GM12878 (cell line): ENCODE measurements around the gene PCK1. TPM values are rescaled to one million over a fixed set of nuclear protein-coding genes. Genes with fewer than 3 reads are reported as not detected.

Source experiments
- ATAC-seq: fragments of 200-7000 bp; cut with Tn5 transposase; 3 replicates; pipeline ENCODE4 v1.9.1; 2020; ENCODE audit warnings: mild to moderate bottlenecking, moderate library complexity
- BruUV-seq: library from RNA; stranded (reverse); fragments of 400-500 nt; replicated peaks from 2 replicates; lab custom pipeline; 2021; lab: Mats Ljungman, UMichigan
- CTCF ChIA-PET: fragments of 300-600 bp; sonication (Branson Sonifier 250); formaldehyde crosslinking; extraction: SDS; loops from one replicate; lab custom pipeline; 2021; ENCODE audit warnings: inconsistent platforms; lab: Yijun Ruan, JAX
- POLR2A ChIA-PET: fragments of 350-600 bp; formaldehyde crosslinking; extraction: SDS; loops from one replicate; lab custom pipeline; 2021; ENCODE audit warnings: inconsistent platforms; lab: Charles Lee
- RAD21 ChIA-PET: fragments of 300-600 bp; sonication (Branson Sonifier 250); formaldehyde crosslinking; loops from one replicate; lab custom pipeline; 2023; ENCODE audit warnings: antibody characterized with exemption; ENCODE audit not compliant: unreplicated experiment; lab: Charles Lee
- SMC1A ChIA-PET: fragments of 300-600 bp; sonication (Branson Sonifier 250); formaldehyde crosslinking; loops from one replicate; lab custom pipeline; 2023; ENCODE audit not compliant: unreplicated experiment, uncharacterized antibody; lab: Charles Lee
- DNase-seq: peaks from one replicate; pipeline ENCODE4 v3.0.0-alpha.2; 2011; ENCODE audit warnings: low read depth, low spot score
- FAIRE-seq: peaks from 3 replicates; lab custom pipeline; 2011; peaks lifted over from hg19 to GRCh38; lab: Jason Lieb, UNC
- H2AFZ ChIP-seq: 2 replicates; pipeline ENCODE4 v1.6.0; 2011; ENCODE audit warnings: low read depth, low read length, control low read depth; ENCODE audit not compliant: control insufficient read depth
- H3K27ac ChIP-seq: 2 replicates; pipeline ENCODE4 v1.5.1; 2011; ENCODE audit warnings: control low read depth; ENCODE audit not compliant: control insufficient read depth, insufficient read depth
- H3K27me3 ChIP-seq, 2 experiments: replicated peaks in 1 of 2; 2 replicates each; pipeline versions ENCODE4 v1.6.0 to v1.6.1; 2011; ENCODE audit warnings: low read length in 1 of 2; ENCODE audit not compliant: control insufficient read depth in 2 of 2, insufficient read depth in 2 of 2
- H3K36me3 ChIP-seq, 2 experiments: 2 replicates each; pipeline ENCODE4 v1.5.1; 2011; ENCODE audit warnings: low read length in 1 of 2; ENCODE audit not compliant: control insufficient read depth in 2 of 2, insufficient read depth in 2 of 2
- H3K4me1 ChIP-seq: 2 replicates; pipeline ENCODE4 v1.6.1; 2011; ENCODE audit warnings: mild to moderate bottlenecking, low read length, moderate library complexity, mixed read lengths; ENCODE audit not compliant: control insufficient read depth, insufficient read depth
- H3K4me2 ChIP-seq: 2 replicates; pipeline ENCODE4 v1.6.0; 2011; ENCODE audit warnings: control low read depth; ENCODE audit not compliant: control insufficient read depth, insufficient read depth
- H3K4me3 ChIP-seq: fragments of 200-600 bp; sonication (generic); 2 replicates; pipeline ENCODE4 v1.5.1; 2016
- H3K79me2 ChIP-seq: 2 replicates; pipeline ENCODE4 v1.6.0; 2011; ENCODE audit warnings: low read length; ENCODE audit not compliant: control insufficient read depth, insufficient read depth
- H3K9ac ChIP-seq: 2 replicates; pipeline ENCODE4 v1.8.0; 2011; ENCODE audit warnings: low read length, control low read depth, mixed read lengths; ENCODE audit not compliant: control insufficient read depth, insufficient read depth
- H3K9me3 ChIP-seq: replicated peaks from 3 replicates; pipeline ENCODE4 v1.5.1; 2011; ENCODE audit warnings: mild to moderate bottlenecking, low read length; ENCODE audit not compliant: control insufficient read depth, insufficient read depth
- H4K20me1 ChIP-seq: 2 replicates; pipeline ENCODE4 v1.6.0; 2011; ENCODE audit not compliant: control insufficient read depth, insufficient read depth
- HDAC6 ChIP-seq: fragments of 200-600 bp; sonication (generic); IDR thresholded peaks from one replicate; pipeline ENCODE4 v1.8.0; 2017; ENCODE audit warnings: antibody characterized with exemption; ENCODE audit not compliant: unreplicated experiment
- JUND ChIP-seq: IDR thresholded peaks from 2 replicates; pipeline ENCODE4 v1.6.1; 2012; ENCODE audit warnings: low read depth, mild to moderate bottlenecking, low read length, improper control_type of control experiment, moderate library complexity
- NBN ChIP-seq: fragments of 450-650 bp; IDR thresholded peaks from 2 replicates; pipeline ENCODE4 v1.6.1; 2016
- SMARCA5 ChIP-seq: fragments of 450-650 bp; IDR thresholded peaks from 2 replicates; pipeline ENCODE4 v1.6.1; 2017; ENCODE audit warnings: mild to moderate bottlenecking
- ZNF274 ChIP-seq: IDR thresholded peaks from one replicate; pipeline ENCODE4 v1.8.0; 2011; ENCODE audit not compliant: insufficient read length, insufficient read depth
- whole genome bisulfite sequencing: methylation state at CpG from one replicate; pipeline ENCODE4 v1.1.6; 2016; ENCODE audit warnings: low lambda C conversion rate; ENCODE audit not compliant: insufficient replicate concordance, insufficient coverage; ENCODE audit errors: missing lambda C conversion rate; 5-methylcytosine and 5-hydroxymethylcytosine counted together
- in situ Hi-C: fragments of 300-500 bp; cut with MboI; formaldehyde crosslinking; loops from 9 replicates; pipeline ENCODE4 v1.14.3; 2018; ENCODE audit warnings: mixed read lengths
- intact Hi-C: fragments of 100-400 bp; cut with micrococcal nuclease; formaldehyde crosslinking; loops from one replicate; pipeline ENCODE4 v1.14.2; 2022; ENCODE audit not compliant: unreplicated experiment
- polyA plus RNA-seq, 11 experiments: library from polyadenylated mRNA; depleted of rRNA in 4 of 11; unstranded in 6 of 11; stranded (reverse) in 5 of 11; fragments of >200 nt; fragmentation: Nextera tagmentation in 4 of 11; fragmentation: Illumina TruSeq in 1 of 11; extraction: Ambion mirVana in 4 of 11; extraction: Trizol in 1 of 11; gene quantifications; 1 replicate in 1 of 11; 2 replicates in 10 of 11; pipeline versions ENCODE4 v1.2.1 to v1.2.3, GENCODE V29; 2011 to 2016; ENCODE audit warnings: inconsistent platforms in 2 of 11, missing spikeins in 2 of 11, low read depth in 1 of 11
- total RNA-seq, 4 experiments: library from RNA; depleted of rRNA in 3 of 4; stranded (reverse); fragments of >200 nt in 3 of 4; fragmentation: Illumina TruSeq in 1 of 4; extraction: Trizol in 1 of 4; gene quantifications; 2 replicates each; pipeline versions ENCODE4 v1.2.1 to v1.2.3, GENCODE V29; 2013 to 2021
- TF ChIP-seq, protein P1 (sequence below): fragments of 450-650 bp; IDR thresholded peaks from 2 replicates; pipeline ENCODE4 v1.6.1; 2017; ENCODE audit warnings: borderline replicate concordance
- TF ChIP-seq, protein P2 (sequence below): IDR thresholded peaks from 2 replicates; pipeline ENCODE4 v1.6.1; 2012; ENCODE audit warnings: mild to moderate bottlenecking, low read depth, low read length

The PCK1 gene
- total and polyA plus RNA-seq, 10 of the 15 experiments (the other 5 are each of a cell fraction or from before 2014, with no cell fraction given): 0.02 to 0.33 (median 0.09) TPM; not detected in 5

DNA sequence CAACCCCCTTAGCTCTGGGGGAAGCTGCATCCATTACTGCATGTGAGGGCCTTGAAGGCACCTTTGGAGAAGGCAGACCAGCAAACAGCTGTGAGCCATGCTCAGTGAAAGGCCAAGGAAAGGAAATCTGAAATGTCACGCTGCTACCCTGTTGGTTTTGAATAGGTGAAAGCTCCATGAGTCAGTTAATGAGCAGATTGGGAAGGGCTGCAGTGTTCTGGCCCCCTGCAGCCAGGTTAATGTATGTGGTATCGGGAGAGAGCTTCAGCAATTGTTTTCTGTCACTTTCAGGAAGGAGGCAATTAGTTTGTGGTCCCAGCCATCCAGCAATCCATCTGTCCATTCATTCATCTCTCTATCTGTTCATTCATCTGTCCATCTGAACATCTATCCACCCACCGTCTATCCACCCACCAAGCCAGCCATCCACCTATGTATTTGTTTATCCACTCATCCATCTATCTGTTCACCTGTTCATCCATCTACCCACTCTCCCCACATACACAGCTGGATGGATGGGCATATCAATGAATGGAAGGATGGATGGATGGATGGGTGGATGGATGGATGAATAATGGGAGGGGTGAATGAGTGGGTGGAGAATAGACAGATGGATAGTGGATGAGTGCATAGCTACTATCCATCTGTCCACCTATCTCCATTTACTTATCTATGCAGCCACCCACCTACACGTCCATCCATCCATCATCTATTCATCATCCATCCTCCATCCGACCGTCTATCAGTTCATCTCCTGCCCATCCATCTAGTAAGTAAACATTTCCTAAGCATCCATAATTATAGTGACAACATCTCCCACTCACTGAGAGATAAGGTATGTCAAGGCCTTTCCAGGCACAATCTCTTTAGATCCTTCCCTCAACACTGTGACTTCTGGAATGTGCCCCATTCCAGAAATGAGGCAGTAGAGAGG lies 16.0 kb downstream of the PCK1 start:
- Histone ChIP-seq H3K36me3 (no peaks in the 10 kb centered on the region), H3K4me2 (no peak overlapping the region), H3K9me3 (no peaks in the 10 kb centered on the region), H3K4me3 (no peak overlapping the region), H2AFZ (no peak overlapping the region), H3K27ac (no peak overlapping the region), H3K27me3 (peaks cover 0 to 4% of the 10 kb centered on the region in 2 experiments; a peak in 2 of 4 replicates), H3K4me1 (no peaks in the 10 kb centered on the region), H3K79me2 (no peaks in the 10 kb centered on the region), H4K20me1 (no peaks in the 10 kb centered on the region), H3K9ac (no peak overlapping the region)
- POLR2A ChIA-PET: no interaction called here
- SMC1A ChIA-PET: no interaction called here
- ATAC-seq (no peak), DNase-seq (no peak), FAIRE-seq (no peak)
- CTCF ChIA-PET: no interaction called here
- TF ChIP-seq SMARCA5: no peak
- no peak for TF ChIP-seq HDAC6
- 4% methylated on average over 6 of the region's 6 CpGs for WGBS
- RAD21 ChIA-PET: no interaction called here
- intact Hi-C loops (no loop called here), in situ Hi-C loops (no loop called here)
- BruUV-seq: no TSS peak

DNA sequence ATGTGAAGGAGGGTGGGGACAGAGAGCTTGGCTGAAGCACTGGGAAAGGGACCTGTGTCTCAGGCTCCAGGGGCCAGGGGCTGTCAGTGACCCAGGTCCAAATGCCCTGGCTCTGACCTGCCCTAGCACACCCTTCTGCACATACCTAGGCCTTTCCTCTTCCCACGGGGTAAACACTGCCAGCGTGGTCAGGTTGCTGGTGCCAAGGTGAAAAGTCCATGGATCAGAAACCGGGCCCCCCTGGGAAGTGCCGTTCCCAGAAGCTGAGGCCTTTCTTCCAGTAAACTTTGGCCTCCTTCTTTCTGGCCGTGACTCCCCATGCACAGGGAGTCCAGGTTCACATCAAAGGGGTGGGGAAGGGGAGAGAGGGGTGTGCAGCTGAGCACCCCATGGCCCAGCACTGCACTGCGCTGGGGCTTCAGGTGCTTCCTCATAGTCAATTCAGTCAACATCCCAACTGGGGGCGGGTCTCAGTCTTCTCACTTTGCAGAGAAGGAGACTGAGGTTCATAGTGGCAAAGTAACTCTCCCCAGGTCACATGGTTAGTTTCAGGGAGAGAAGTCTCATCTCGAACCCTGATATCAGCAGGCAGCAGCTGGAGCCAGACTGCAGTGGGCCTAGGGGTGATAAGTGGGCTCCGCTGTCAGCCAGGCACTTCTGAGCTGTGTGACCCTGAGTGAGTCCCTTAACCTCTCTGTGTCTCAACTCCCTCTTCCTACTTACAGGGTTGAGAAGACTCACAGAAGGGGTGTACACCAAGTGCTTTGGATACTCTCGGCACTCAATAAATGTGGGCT lies 17.0 kb downstream of the PCK1 start:
- SMC1A ChIA-PET: no interaction called here
- Histone ChIP-seq H3K4me2 (no peak overlapping the region), H3K27me3 (peaks cover 0 to 2% of the 10 kb centered on the region in 2 experiments; a peak in 2 of 4 replicates), H3K9me3 (no peaks in the 10 kb centered on the region), H2AFZ (no peak overlapping the region), H3K27ac (no peak overlapping the region), H3K4me1 (no peaks in the 10 kb centered on the region), H3K9ac (no peak overlapping the region), H3K4me3 (no peak overlapping the region), H4K20me1 (no peaks in the 10 kb centered on the region), H3K79me2 (no peaks in the 10 kb centered on the region), H3K36me3 (no peaks in the 10 kb centered on the region)
- FAIRE-seq: no peak
- RAD21 ChIA-PET: no interaction called here
- no peak for ATAC-seq
- 21% methylated on average over 10 of the region's 10 CpGs for WGBS
- DNase-seq: no peak
- CTCF ChIA-PET: no interaction called here
- in situ Hi-C loops (no loop called here), intact Hi-C loops (no loop called here)
- BruUV-seq: no TSS peak
- POLR2A ChIA-PET: no interaction called here
- TF ChIP-seq, protein P1, sequence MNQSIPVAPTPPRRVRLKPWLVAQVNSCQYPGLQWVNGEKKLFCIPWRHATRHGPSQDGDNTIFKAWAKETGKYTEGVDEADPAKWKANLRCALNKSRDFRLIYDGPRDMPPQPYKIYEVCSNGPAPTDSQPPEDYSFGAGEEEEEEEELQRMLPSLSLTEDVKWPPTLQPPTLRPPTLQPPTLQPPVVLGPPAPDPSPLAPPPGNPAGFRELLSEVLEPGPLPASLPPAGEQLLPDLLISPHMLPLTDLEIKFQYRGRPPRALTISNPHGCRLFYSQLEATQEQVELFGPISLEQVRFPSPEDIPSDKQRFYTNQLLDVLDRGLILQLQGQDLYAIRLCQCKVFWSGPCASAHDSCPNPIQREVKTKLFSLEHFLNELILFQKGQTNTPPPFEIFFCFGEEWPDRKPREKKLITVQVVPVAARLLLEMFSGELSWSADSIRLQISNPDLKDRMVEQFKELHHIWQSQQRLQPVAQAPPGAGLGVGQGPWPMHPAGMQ: no peak
- TF ChIP-seq, protein P2, sequence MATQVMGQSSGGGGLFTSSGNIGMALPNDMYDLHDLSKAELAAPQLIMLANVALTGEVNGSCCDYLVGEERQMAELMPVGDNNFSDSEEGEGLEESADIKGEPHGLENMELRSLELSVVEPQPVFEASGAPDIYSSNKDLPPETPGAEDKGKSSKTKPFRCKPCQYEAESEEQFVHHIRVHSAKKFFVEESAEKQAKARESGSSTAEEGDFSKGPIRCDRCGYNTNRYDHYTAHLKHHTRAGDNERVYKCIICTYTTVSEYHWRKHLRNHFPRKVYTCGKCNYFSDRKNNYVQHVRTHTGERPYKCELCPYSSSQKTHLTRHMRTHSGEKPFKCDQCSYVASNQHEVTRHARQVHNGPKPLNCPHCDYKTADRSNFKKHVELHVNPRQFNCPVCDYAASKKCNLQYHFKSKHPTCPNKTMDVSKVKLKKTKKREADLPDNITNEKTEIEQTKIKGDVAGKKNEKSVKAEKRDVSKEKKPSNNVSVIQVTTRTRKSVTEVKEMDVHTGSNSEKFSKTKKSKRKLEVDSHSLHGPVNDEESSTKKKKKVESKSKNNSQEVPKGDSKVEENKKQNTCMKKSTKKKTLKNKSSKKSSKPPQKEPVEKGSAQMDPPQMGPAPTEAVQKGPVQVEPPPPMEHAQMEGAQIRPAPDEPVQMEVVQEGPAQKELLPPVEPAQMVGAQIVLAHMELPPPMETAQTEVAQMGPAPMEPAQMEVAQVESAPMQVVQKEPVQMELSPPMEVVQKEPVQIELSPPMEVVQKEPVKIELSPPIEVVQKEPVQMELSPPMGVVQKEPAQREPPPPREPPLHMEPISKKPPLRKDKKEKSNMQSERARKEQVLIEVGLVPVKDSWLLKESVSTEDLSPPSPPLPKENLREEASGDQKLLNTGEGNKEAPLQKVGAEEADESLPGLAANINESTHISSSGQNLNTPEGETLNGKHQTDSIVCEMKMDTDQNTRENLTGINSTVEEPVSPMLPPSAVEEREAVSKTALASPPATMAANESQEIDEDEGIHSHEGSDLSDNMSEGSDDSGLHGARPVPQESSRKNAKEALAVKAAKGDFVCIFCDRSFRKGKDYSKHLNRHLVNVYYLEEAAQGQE: no peak
- TF ChIP-seq ZNF274 (no peak), NBN (no peak), JUND (no peak)
